ENCODE measurements around the gene ING2.

The ING2 gene

DNA sequence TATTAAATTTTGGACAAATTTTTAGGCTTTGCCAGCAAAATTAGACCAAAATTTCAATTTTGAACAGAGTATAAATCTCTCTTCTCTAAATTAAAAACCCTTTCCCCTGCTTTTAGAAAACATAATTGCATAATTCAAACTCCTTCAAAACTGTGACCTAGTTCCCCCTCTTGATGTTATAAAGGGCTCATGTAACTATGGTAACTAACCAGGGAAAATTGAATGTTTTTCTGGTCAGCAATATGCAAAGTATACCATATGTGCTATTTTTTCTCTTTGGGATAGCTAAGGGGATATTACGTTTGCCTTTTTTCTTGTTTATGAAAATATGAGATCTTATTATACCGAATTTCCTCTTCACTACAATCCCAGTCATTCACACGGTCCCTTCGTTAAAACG, 5.1 kb upstream of the ING2 start:
- FAIRE-seq = no peak

DNA sequence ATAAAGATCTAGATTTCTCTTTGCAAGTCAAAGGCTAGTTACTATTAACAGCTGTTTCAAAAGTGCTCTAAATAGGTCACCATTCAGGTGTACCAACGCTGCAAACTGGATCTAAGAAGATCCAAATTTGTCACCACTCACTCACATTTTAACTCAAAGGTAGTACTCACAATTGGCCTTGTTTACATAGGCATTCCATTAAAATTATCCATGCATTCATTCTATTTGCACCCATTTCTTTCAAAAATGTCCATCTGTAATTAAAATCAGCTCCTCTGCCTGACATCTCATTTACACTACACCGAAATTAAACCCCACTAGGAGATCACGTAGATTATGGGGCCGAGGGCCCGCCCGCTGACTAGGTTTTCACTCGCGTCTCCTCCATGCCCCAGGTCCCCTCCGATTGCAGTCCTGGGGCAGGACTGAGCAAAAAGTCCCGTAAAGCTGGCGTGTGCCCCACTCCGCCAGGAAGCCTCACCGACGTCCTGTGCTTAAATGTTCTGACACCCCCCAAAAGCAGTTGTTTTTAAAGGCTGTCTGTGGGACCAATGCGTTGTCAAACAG, 1.3 kb upstream of the ING2 start:
- FAIRE-seq = no peak

DNA sequence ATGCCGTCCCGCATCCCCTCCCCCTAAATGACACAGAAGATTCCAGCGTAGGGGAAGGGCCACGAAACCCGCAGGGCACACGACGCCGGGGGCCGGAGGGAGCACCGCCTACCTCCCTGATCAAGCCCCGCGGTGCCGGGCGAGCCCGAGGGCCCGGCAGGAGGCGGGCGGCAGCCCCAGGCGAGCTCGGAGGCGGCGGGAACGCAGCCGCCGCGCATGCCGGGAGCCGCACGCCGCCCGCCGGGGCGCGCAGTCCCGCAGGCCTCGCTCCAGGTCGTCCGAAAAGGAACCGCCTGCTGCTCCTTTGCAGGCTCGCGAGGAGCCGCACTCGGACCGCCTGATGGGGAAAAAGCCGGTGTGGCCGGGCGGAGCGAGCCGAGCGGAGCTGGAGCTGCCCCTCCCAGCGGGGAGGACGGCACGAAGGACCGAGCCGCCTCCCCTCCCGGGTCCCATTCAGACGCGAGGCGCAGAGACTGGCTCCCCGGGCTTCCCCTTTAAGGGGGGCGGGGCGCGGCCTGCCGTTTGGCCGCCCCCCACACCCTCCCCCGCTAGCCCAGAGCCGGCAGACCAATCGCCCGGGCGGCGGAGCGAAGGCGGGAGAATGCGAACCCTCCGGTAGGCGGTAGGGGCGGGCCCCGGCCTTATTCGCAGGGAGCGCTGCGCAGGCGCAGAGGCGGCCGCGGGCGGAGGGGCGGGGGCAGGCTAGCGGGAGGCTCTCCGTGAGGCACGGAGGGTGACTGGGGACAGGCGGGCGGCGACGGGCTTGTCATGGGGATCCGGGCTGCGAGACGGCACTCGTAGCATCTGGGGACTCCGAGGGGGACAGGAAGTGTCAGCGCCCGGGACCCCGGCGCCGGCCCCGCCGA, 561 bp upstream of the ING2 start:
- FAIRE-seq = peak; percentile 94

DNA sequence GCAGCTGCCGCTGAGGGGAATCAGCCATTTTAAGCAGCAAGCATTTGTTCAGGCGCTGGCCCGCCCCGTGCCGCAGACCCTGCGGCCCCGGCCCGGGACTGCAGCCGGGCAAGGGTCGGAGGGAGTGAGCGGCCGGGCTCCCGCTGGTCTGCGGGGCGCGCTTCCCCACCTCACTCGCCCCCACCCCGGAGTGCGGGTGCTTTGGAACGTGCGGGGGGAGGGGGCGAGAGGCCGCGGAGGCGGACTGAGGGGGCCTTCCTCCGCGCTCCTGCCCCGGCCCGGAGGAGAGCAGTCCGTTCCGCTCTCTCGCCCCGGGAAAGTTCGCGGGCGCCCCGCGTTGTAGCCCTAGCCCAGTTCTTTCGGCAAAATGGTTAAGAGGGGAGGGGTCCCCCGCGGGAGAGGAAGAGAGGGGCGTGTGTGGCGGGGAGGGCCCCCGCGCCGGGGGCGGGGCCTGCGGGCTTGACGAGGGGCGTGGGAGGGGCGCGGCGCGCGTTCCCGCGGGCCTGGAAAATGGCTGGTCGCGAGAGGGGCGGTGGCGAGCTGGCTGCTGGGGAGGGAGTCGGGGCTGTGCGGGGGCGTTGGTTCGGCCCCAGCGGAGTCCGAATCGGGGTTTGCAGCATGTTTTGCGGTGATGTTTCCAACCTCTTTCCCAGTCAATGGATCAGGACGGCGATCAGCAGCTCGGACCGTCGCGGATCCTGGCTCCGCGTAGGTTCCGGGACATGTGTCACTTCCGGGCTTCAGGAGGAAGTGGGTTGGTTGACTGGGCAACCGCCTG, 942 bp downstream of the ING2 start:
- no peak for FAIRE-seq

GRCh38 chr4:183506389-183506735, 1.5 kb downstream of the ING2 start:
- no peak for FAIRE-seq

DNA sequence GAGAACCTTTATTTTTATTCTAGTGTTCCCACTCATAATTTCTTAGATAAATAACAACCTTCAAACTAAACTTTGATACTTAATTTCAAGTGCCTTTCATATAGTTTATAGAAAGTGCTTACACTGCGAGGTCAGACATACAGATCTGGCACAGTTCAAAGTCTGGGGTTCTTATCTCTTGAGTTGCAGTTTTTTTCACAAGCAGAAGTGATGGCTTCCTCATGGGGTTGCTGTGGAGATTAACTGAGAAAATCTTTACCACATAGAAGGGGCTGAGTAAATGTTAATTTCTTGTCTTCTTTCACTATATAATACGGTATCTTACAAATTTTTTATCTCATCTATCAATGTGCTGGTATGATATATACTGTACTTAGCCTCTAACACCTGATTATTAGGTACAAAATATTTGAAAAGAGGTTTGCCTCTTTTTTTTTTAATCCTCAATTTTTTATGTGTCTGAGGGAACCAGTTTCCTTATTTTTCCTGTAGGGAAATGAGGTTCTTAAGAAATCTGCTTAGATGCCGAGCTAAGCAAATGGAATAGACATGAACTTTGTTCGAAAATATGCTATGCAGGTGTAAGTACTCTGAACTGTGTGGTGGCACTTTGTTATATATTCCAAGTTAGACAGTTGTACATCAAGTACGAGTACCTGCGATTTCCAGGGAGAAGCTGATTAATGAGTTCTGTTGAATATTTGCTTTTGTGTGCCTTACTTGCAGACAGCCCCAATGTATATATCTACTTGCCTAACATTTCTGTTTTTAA, 3.3 kb downstream of the ING2 start:
- no peak for FAIRE-seq

GRCh38 chr4:183508697-183509335, 4.0 kb downstream of the ING2 start:
- FAIRE-seq = no peak

DNA sequence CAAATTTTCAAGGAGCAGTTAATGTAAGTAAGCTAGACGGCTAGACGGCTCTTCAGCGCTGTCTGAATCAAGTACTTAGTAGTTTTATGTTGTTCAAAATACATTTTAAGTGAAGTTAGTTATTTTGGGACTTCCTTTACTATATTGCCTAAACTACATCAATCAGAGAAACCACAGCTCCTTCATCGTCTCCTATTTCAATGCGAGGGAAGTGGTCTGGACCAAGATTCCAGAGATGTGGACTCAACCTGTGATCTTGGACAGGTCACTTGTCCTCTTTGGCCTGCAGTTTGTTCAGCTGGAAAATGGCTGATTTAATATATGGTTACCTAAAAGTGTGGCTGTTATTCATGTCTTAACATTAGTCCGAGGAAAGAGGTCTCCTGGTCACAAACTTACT, 10.6 kb downstream of the ING2 start:
- FAIRE-seq = no peak

GRCh38 chr4:183517194-183517593, 12.3 kb downstream of the ING2 start:
- no peak for FAIRE-seq

GRCh38 chr4:183517781-183518180, 12.9 kb downstream of the ING2 start:
- no peak for FAIRE-seq

GRCh38 chr4:183522821-183523220, 18.0 kb downstream of the ING2 start:
- no peak for FAIRE-seq

GRCh38 chr4:183527326-183527725, 22.5 kb downstream of the ING2 start:
- FAIRE-seq = no peak

GRCh38 chr4:183532821-183533220, 28.0 kb downstream of the ING2 start:
- FAIRE-seq = no peak

GRCh38 chr4:183533698-183534097, 28.8 kb downstream of the ING2 start:
- no peak for FAIRE-seq

- no peak for FAIRE-seq
Observed at GRCh38 chr4:183540410-183541009, 35.7 kb downstream of the ING2 start.

DNA sequence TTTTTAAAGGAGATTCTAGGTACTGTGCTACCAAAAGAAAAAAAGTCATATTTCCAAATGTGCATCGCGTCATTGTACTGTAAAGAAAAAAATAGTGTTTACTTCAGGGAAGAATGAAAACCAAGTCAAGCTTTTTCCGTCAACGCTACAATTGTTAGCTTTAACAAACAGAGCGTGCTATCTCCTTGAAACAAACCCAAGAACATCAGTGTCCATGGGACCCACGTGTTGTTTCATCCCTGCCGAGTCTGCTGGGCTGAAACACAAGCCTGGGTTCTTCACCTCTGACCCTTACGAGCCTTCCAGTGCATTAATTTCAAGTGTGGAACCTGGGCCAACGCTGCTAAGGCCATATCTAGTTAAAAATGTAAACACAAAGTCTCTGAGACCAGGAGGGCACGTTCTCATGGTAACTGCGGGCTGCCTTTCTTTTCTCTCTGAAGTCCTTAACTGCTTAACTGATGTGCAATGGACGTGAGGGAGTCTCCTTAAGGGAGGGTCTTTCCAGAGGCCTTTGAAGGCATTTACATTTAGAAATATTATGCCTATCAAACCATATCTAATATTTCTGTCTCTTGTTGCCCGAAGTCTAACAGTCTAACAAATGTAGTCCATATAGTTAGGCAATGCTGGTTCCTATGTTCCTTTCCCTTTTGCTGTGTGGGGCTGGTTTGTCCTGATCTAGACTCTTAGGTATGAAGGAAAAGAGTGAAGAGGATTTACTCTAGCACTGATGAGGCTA, 36.3 kb downstream of the ING2 start:
- FAIRE-seq = no peak

DNA sequence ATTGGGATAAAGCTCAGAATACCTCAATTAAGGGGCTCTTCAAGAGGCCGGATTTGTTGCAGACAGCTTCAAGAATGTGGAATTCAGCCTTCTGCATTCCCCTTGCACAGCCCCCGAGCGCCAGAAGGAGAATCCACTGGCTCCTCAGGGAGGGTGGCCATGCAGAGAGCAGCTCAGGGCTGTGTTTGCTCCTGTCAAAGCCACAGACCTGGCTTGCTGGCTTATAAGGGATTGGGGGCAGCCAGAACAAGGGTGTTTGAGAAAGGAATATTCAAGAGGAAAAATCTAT, 36.8 kb downstream of the ING2 start:
- FAIRE-seq = no peak

GRCh38 chr4:183543435-183543834, 38.6 kb downstream of the ING2 start:
- FAIRE-seq = no peak

GRCh38 chr4:183544109-183544508, 39.3 kb downstream of the ING2 start:
- FAIRE-seq = no peak

GRCh38 chr4:183546376-183546775, 41.5 kb downstream of the ING2 start:
- no peak for FAIRE-seq

DNA sequence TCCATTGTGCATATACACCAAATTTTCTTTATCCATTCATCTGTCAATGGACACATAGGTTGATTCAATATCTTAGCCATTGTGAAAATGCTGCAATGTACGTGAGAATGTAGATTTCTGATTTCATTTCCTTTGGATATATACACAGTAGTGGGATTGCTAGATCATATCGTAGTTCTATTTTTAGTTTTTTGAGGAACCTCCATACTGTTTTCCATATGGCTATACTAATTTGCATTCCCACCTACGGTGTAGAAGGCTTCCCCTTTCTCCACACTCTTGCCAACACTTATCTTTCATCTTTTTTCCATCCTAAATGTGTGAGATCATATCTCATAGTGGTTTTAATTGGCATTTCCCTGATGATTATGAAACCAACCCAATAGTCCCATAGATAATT, 43.4 kb downstream of the ING2 start:
- no peak for FAIRE-seq
